Activated T-helper 1 cell treated with anti-CD3 and anti-CD28 coated beads, Interleukin-12 subunit alpha, Interleukin-12 subunit beta, Interleukin-2, Interleukin-4 antibody, amounts not matched to agents 30 ng/mL and 10 ng/mL and 1 ng/mL, durations not matched to agents 14 hours and 24 hours and 36 hours (primary cell): Measurements from ENCODE around the gene CA7. TPM values are rescaled to one million over a fixed set of nuclear protein-coding genes. Genes with fewer than 3 reads are reported as not detected.

ENCODE experiments used
- DNase-seq: peaks from one replicate; pipeline ENCODE4 v3.0.0; 2021; ENCODE audit warnings: low spot score
- H3K27ac Mint-ChIP-seq: one replicate; pipeline ENCODE4 v1.8.0; 2021; ENCODE audit warnings: mild to moderate bottlenecking, mixed read lengths
- H3K27me3 Mint-ChIP-seq: one replicate; pipeline ENCODE4 v1.8.0; 2022; ENCODE audit warnings: mild to moderate bottlenecking, moderate library complexity, mixed read lengths; ENCODE audit not compliant: insufficient read depth
- H3K36me3 Mint-ChIP-seq: one replicate; pipeline ENCODE4 v1.8.0; 2021; ENCODE audit warnings: low read depth, mixed read lengths
- H3K4me1 Mint-ChIP-seq: one replicate; pipeline ENCODE4 v1.8.0; 2021; ENCODE audit warnings: low read depth, mixed read lengths
- H3K4me3 Mint-ChIP-seq: one replicate; pipeline ENCODE4 v1.8.0; 2021; ENCODE audit warnings: mild to moderate bottlenecking, moderate library complexity, mixed read lengths
- H3K9me3 Mint-ChIP-seq: one replicate; pipeline ENCODE4 v1.8.0; 2021; ENCODE audit warnings: mixed read lengths
- intact Hi-C: fragments of 100-400 bp; cut with micrococcal nuclease; formaldehyde crosslinking; loops from one replicate; pipeline ENCODE4 v1.15.1; 2024
- total RNA-seq: library from RNA; stranded (reverse); gene quantifications from 2 replicates; pipeline ENCODE4 v1.2.3, GENCODE V29; 2022

Gene CA7
- total RNA-seq, 1 donor from 2014 or later = 0.13 TPM

DNA sequence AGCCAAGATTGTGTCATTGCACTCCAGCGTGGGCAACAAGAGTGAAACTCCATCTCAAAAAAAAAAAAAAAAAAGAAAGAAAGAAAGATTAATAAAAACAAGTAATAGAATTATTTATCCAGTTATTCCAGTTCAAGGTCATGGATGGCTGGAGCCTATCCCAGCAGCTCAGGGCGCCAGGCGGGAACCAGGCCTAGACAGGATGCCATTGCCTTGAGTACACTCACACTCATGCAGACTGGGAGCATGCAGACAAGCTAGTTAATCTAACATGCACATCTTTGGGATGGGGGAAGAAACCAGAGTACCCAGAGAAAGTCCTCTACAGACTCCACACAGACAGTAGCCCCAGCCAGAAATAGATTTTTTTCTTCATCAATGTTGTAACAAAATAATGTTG, 54.0 kb downstream of the CA7 start:
- peaks cover 2% of the 10 kb centered on the region for H3K36me3 Mint-ChIP-seq
- H3K27me3 Mint-ChIP-seq = peaks cover 2% of the 10 kb centered on the region
- no peak for DNase-seq
- H3K9me3 Mint-ChIP-seq = no peaks in the 10 kb centered on the region
- H3K4me3 Mint-ChIP-seq = no peak overlapping the region
- H3K4me1 Mint-ChIP-seq = peaks cover 12% of the 10 kb centered on the region
- H3K27ac Mint-ChIP-seq = no peak overlapping the region
- intact Hi-C loops = no loop called here

DNA sequence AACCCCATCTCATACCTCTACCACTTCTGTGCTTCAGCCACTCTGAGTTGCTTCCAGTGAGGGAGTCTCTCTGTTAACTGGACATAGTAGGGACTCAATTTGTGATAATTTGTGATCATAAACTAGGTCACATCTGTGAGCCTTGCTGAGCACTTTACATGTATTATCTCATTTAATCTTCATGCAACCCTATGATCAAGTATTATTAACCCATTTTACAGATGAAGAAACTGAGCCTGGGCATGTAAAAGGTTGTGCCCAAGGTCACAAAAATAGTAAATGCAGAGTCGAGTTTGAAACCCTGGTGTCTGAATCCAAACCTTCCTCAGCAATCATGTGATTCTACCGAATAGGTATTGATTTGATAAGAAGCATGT, 54.7 kb downstream of the CA7 start:
- no peak for DNase-seq
- peaks cover 10% of the 10 kb centered on the region for H3K4me1 Mint-ChIP-seq
- H3K27ac Mint-ChIP-seq = no peak overlapping the region
- no peaks in the 10 kb centered on the region for H3K9me3 Mint-ChIP-seq
- H3K36me3 Mint-ChIP-seq = peaks cover 1% of the 10 kb centered on the region
- intact Hi-C loops = no loop called here
- peaks cover 2% of the 10 kb centered on the region for H3K27me3 Mint-ChIP-seq
- no peak overlapping the region for H3K4me3 Mint-ChIP-seq

DNA sequence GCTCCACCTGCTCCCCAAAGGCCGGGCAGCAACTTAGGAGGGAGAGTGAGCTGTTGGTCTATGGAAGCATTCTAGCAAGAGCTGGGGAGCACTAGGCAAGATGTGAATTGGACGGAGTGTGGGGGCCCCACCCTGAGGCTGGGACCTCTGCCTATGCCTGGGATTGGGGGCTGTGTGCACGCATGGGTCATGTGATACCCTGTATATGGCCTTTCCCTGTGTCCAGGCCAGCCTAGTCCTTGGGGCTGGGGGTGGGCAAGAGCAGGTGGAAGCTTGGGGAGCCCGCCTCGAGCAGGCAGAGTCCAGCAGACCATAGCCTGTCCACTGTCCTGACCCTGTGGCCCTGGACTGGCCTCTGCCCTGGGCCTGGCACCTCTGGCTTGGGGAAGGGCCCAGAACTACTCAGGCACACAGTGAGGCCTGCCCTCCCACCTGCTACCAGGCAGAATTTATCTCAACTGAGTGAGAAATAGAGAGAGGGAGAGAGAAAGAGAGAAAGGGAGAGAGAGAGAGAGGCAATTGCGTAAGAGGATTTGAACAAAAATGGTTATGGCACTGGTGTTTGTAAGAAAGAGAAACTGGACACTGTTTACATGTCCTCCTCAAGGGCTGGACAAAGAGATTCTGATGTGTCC, 55.2 kb downstream of the CA7 start:
- DNase-seq = no peak
- Mint-ChIP-seq H3K27me3 (peaks cover 2% of the 10 kb centered on the region), H3K27ac (no peak overlapping the region), H3K9me3 (no peaks in the 10 kb centered on the region), H3K4me3 (no peak overlapping the region), H3K4me1 (peaks cover 9% of the 10 kb centered on the region), H3K36me3 (peaks cover 1% of the 10 kb centered on the region)
- intact Hi-C loops = no loop called here

DNA sequence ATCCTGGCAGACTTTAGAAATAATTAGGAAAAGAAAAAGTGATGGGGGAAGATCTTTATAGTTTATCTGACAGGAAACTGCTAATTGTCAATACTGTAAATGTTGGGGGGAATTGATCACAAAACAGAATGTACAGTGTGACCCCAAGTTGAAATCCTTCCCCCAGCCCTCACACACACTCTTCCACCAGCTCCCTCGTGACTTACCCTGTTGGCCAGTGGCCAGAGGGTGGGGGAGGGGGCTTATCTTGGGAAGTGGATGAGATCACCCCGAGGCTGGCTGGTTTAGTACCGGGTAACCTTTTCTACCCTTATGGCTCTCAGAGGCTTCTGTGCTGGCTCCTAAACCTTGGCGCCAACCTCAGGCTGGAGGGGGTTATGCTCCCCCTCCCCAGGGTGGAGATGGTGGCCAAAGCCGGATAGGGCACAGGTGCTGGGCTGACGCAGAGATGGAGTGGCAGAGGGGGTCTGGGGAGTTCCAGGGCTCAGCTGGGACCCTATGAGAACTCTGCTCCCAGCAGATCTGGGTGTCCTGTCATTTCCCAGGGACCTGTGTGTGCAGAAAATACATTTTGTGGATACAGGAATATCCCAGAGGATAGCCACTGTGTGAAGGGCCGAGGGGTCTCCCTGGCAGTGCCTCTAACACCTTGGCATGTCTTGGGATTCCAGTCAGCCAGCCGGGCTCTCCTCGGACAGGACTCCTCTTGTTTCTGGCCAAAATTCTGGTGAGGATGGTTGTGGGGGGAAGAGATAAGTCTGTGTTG, 55.9 kb downstream of the CA7 start:
- H3K9me3 Mint-ChIP-seq = no peaks in the 10 kb centered on the region
- H3K36me3 Mint-ChIP-seq = peaks cover 1% of the 10 kb centered on the region
- no peak overlapping the region for H3K27ac Mint-ChIP-seq
- intact Hi-C loops = no loop called here
- no peak for DNase-seq
- H3K4me3 Mint-ChIP-seq = no peak overlapping the region
- H3K27me3 Mint-ChIP-seq = peaks cover 2% of the 10 kb centered on the region
- peaks cover 2% of the 10 kb centered on the region for H3K4me1 Mint-ChIP-seq

DNA sequence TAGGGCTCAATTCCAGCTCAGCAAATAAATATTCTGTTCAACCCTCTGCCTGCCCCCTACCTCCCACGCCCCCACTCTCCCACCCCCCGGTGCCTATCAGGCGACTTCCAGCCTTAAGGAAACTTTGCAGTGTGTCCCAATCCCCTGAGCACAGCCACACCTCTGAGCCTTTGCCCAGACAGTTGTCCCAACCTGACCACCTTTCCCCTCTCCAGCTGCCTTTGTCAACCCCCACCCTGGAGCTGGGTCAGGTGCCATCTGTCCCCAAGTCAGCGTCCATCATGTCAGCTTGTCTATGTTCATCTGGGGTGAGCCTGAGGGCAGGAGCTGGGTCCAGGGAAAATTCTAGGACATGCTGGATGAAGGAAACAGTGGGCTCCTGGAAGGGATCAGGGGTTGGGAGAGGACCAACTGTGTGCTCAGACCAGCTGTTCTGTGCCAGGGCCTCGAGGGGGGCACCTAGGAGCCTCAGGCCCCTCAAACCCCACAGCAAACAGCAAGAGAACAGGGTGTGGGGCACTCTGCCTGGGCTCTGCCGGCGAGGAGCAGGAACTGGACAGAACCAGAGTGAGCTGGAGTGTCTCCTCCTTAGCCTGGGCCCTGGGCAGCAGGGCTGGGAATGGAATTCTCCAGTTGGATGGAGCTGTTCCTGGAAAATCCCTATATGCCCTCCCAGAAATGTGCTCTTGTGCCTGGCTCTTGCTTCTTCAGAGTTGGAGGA, 56.7 kb downstream of the CA7 start:
- Mint-ChIP-seq H3K4me1 (peaks cover 4% of the 10 kb centered on the region), H3K9me3 (no peaks in the 10 kb centered on the region), H3K27me3 (peaks cover 2% of the 10 kb centered on the region), H3K27ac (no peak overlapping the region), H3K4me3 (no peak overlapping the region), H3K36me3 (peaks cover 1% of the 10 kb centered on the region)
- no peak for DNase-seq
- intact Hi-C loops = no loop called here

DNA sequence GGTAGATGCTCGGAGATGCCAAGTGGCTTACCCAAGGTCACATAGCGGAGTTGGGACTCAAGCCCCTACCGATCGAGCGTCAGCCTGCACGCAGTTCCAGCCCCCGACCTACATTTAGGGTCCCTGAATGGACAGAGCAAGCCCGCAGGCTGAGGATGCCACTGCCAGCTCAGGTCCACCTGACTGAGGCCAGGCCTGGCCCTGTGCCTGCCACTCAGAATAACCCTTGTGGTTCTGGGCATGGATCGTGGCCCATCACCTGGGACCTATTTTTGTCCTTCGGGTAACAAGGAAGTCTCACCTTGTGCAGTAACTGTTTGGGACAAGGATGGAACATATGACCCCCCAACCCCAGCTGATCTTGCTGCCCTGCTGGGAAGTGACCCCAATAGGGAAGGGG, 57.4 kb downstream of the CA7 start:
- Mint-ChIP-seq H3K9me3 (no peaks in the 10 kb centered on the region), H3K4me3 (no peak overlapping the region), H3K27me3 (peaks cover 2% of the 10 kb centered on the region), H3K36me3 (peaks cover 1% of the 10 kb centered on the region), H3K4me1 (peaks cover 11% of the 10 kb centered on the region), H3K27ac (no peak overlapping the region)
- no peak for DNase-seq
- intact Hi-C loops = no loop called here

DNA sequence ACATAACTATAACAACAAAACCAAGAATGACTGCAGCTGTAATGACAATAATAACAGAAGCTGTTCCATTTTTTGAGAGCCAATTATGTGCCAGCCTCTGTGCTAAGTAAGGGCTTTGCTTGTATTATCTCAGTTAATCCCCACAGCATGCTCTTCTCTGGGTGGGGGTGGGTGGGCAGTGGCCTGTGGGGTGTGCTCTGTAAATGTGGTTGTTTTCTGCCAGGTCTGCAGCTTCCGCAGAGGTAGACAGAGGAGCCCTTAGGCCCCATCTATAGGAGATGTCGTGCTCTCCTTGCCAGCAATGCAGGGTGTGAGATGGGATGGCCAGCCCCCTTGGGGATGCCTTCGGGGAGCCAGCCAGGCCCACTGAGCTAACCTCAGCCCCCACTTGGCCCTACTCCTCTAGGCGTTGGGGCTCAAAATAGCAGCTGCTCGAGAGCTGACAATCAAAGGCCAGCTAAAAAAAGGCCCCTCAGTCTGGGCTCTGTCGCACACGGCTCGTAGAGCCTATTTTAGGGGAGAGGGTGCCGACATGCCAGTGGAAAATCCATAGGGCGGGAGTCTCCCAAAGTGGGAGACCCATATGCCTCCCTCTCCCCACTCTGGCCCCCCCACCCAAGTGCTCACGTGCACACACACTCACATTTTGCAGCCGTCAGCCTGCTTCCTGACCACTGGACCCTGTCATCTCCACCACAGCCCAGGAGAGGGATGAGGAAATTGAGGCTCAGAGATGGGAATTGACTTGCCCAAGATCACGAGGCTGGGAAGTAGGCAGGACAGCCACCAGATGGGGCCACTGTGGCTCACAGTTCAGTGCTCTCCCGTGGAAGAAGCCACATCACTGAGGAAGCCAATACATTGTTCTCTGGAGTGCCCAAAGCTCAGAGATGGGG, 58.7 kb downstream of the CA7 start:
- DNase-seq = no peak

More for the DNA sequence above, 58.7 kb downstream of the CA7 start:
- H3K4me3 Mint-ChIP-seq = no peak overlapping the region
- H3K9me3 Mint-ChIP-seq = no peaks in the 10 kb centered on the region
- H3K27me3 Mint-ChIP-seq = peaks cover 2% of the 10 kb centered on the region
- intact Hi-C loops = no loop called here
- H3K36me3 Mint-ChIP-seq = no peaks in the 10 kb centered on the region
- no peak overlapping the region for H3K27ac Mint-ChIP-seq
- H3K4me1 Mint-ChIP-seq = peaks cover 11% of the 10 kb centered on the region

Other genes starting within 250 kb of the CA7 start
- 93.1 and 94.1 TPM in 2 replicates for gene CMTM3, start 239.7 kb upstream of the CA7 start, total RNA-seq
- gene CMTM4, start 147.7 kb upstream of the CA7 start, total RNA-seq = 3.3 and 3.9 TPM in 2 replicates
- 55.7 and 60.3 TPM in 2 replicates for gene DYNC1LI2, start 92.8 kb upstream of the CA7 start, total RNA-seq
- 0.29 TPM in 1 of 2 replicates, not detected in the other for gene TERB1, start 42.8 kb upstream of the CA7 start, total RNA-seq
- gene NAE1, start 13.4 kb upstream of the CA7 start, total RNA-seq = 114 and 120 TPM in 2 replicates
- 43.3 and 52.2 TPM in 2 replicates for gene PDP2, start 36.1 kb downstream of the CA7 start, total RNA-seq
- gene CDH16, start 74.5 kb downstream of the CA7 start, total RNA-seq = not detected in 2 replicates
- gene RRAD, start 81.1 kb downstream of the CA7 start, total RNA-seq = 0.83 and 0.93 TPM in 2 replicates
- gene CIAO2B, start 90.0 kb downstream of the CA7 start, total RNA-seq = 162 and 164 TPM in 2 replicates
- gene CES2, start 91.1 kb downstream of the CA7 start, total RNA-seq = 34.3 and 36.6 TPM in 2 replicates
- gene CES3, start 116.9 kb downstream of the CA7 start, total RNA-seq = 5.6 and 7.3 TPM in 2 replicates
- gene CES4A, start 144.2 kb downstream of the CA7 start, total RNA-seq = 33.2 and 34.2 TPM in 2 replicates
- 171 and 175 TPM in 2 replicates for gene CBFB, start 184.7 kb downstream of the CA7 start, total RNA-seq